Neural cell (in vitro differentiated cells): ENCODE measurements around the gene CISH.

Source experiments
- CTCF ChIP-seq: fragments of 450-650 bp; IDR thresholded peaks from 2 replicates; pipeline ENCODE4 v1.5.1; 2014; ENCODE audit warnings: antibody characterized with exemption, mild to moderate bottlenecking, moderate library complexity; ENCODE audit not compliant: poor library complexity, severe bottlenecking
- EP300 ChIP-seq: fragments of 450-650 bp; conservative IDR thresholded peaks from 2 replicates; pipeline ENCODE4 v1.6.1; 2014; ENCODE audit warnings: antibody characterized with exemption, mild to moderate bottlenecking, moderate library complexity; ENCODE audit not compliant: poor library complexity, severe bottlenecking
- EZH2 ChIP-seq: fragments of 200-600, 300-800 bp; shearing (Covaris generic), sonication (generic); IDR thresholded peaks from 2 replicates; pipeline ENCODE4 v1.6.1; 2014; ENCODE audit warnings: antibody characterized with exemption, low read length, borderline replicate concordance, mild to moderate bottlenecking; ENCODE audit not compliant: insufficient read depth, poor library complexity, severe bottlenecking
- POLR2AphosphoS5 ChIP-seq: IDR thresholded peaks from 2 replicates; pipeline ENCODE4 v1.6.1; 2012
- RAD21 ChIP-seq: fragments of 450-650 bp; conservative IDR thresholded peaks from 2 replicates; pipeline ENCODE4 v1.6.1; 2014; ENCODE audit warnings: antibody characterized with exemption, mild to moderate bottlenecking, moderate library complexity

- no peak for TF ChIP-seq EP300
- TF ChIP-seq CTCF, result no peak
- TF ChIP-seq POLR2AphosphoS5, result no peak
- no peak for TF ChIP-seq EZH2
- no peak for TF ChIP-seq RAD21
These were observed 45.8 kb upstream of the CISH start for GRCh38 chr3:50657407-50657806.
